GM11168 (cell line): ENCODE results near the gene CCDC148.

Experiments used
- in situ Hi-C: fragments of 300-500 bp; cut with MboI; formaldehyde crosslinking; loops from one replicate; pipeline ENCODE4 v1.12.0; 2022; ENCODE audit warnings: low sequenced_read_pairs; ENCODE audit not compliant: unreplicated experiment

Gene CCDC148

GRCh38 chr2:158135096-158135495 is 321.5 kb downstream of the CCDC148 start:
- in situ Hi-C loops: no loop called here

DNA sequence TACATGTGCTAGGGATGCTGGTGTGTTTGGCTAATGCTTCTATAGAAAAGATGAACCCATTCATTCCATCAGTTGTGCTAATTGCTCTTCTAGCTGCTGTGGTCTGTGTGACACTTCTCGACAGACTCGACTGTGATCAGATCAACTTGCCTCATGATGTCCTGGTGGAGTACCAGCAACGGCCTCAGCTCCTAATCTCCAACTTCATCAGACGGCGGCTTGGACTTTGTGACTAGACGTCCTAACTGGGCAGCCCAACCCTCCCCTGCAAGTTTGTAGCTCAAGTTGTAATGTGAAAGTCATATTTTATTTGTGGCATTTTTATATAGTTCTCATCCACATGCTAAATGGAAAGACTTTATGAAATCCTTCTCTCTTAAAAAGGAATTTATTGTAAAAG is 321.9 kb downstream of the CCDC148 start:
- in situ Hi-C loops: no loop called here

DNA sequence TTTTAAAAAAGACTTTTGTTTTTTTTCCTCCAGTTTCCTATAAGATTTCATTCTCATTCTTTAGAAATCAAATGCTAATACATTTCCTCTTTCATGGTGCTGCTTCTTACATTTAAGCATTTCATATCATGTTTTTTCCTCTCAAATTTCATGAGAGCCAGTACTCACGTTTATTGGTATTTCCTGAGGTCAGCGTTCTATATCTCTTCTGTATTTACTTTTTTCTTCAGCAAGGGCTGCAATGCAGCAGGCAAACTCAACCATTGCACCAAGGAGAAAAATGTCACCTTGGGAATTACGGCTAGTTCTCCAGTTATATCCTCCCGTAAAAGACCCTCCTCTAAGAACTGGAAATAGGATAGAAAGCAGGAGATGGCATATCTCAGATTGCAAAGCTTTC is 322.5 kb downstream of the CCDC148 start:
- in situ Hi-C loops: no loop called here

GRCh38 chr2:158131919-158132566 is 324.5 kb downstream of the CCDC148 start:
- in situ Hi-C loops: no loop called here

DNA sequence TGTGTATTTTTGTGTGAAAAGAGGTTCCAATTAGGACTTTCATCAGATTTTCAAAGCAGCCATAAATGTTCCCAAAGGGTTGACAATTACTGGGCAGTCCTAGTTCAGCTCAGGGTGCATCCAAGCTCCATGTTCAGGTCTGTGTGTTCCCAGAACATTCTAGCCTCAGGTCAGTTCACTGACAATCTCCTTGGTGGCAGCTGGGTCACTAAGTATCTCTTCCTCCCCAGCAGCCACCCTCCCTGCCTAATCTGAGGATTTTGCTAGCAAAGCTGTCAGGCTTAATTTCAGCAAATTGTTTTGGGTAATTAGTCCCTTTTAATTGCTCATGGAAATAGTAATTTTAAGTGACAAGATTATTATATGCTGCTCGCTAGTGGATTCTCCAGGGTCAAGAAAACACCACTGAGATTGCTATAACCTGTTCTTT is 325.1 kb downstream of the CCDC148 start:
- in situ Hi-C loops: no loop called here

GRCh38 chr2:158130832-158131473 is 325.6 kb downstream of the CCDC148 start:
- in situ Hi-C loops: no loop called here

DNA sequence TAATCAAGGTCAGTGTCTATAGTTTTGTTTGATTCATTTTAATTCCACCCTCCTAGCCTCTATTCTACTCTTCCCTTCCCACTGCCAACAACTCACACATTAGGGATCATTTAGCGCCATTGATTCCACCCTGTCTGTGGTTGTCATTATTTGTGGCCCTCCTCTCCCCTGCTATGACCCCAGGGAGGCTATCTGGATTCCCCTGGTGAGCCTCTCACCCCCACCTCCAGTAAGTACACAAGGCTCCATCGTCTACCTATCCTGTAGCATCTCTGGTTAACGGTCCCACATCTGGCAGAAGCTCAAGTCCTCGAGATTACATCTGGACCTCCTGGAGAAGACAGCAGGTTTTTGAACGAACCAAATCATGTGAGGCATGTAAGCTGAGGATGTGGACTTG is 327.5 kb downstream of the CCDC148 start:
- in situ Hi-C loops: no loop called here

- in situ Hi-C loops: no loop called here
Observed at GRCh38 chr2:158128168-158128973, 328.2 kb downstream of the CCDC148 start.

DNA sequence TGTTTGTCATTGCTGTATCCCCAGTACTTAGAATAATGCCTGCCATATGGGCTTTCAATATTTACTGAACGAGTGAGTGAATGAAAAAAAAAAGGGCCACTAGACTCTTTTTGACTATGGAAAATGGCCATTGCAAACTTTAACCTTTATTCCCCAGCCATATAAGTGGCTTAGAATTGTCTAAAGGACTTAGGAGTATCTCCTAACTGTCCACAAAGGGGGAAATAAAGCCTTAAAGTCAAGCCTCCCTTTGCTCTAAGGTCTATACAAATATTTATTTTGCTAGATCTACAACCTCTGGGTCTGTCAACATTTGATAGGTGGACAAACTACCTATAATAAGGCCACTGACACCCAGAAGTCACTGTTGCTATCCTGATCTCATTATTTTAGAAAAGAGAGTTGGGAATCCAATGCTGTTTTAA is 329.2 kb downstream of the CCDC148 start:
- in situ Hi-C loops: no loop called here

DNA sequence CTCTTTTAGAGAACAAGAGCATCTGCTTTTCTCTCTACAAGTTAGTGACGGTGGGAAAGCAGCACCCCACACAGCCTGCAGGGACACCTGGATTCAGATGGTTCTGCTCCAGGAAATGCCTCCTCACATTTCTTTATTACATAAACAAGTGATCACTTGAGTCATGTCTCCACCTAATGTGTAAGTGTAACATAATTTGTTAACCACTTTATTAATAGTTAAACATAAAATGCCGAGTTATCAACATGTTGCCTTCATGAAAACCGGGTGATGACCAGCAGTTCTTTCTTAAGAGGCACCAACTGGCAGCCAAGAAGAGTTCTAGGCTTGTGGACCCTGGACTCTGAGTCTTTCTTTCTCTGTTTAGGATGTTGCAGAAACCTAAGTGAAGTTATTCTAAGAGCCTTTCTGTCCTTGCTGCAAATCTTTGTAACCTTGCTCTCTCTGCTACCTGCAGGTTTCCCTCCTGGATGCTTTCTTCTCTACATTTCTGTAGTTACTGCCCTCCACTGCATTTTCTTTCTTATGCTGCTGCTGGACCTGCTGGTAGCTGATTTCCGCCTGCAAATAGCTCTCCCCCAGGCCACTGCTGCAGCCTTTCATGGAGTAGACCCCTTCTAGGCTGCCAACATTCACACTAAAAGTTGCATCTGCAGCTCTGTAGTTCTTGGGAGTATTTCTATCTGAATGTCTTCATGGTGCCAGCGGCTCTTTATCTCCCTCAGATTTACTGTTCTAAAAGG is 330.6 kb downstream of the CCDC148 start:
- in situ Hi-C loops: no loop called here

DNA sequence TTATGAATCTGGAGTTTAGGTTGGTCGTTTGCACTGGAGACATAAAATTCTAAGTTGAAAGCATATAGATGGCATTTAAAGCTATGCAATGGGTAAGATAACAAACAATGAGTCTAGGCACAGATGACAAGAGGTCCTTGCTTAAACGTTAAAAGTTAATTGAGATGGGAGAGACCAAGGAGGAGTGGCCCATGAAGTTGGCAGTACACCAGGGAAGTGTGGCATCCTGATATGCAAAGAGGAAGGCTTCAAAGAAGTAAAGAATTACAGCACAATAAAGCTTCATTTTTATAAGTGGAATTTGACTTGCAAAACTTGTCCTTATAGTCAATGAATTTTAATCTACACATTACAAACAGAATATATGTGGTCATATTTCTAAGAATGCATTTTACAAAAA is 331.7 kb downstream of the CCDC148 start:
- in situ Hi-C loops: no loop called here
